K562 (cell line): ENCODE measurements around the gene PIK3C2B. TPM values are rescaled to one million over a fixed set of nuclear protein-coding genes. Genes with fewer than 3 reads are reported as not detected.

ENCODE experiments used
- ADNP ChIP-seq: fragments of 200-800 bp; sonication (Bioruptor generic); IDR thresholded peaks from 2 replicates; pipeline ENCODE4 v1.6.1; 2016; ENCODE audit warnings: missing genetic modification characterization, missing compliant biosample characterization
- ATF2 ChIP-seq: sonication (generic); formaldehyde crosslinking; IDR thresholded peaks from 2 replicates; pipeline ENCODE4 v1.8.1; 2022; ENCODE audit warnings: missing genetic modification reagents
- ATF7 ChIP-seq: fragments of 450-650 bp; IDR thresholded peaks from 2 replicates; pipeline ENCODE4 v1.7.1; 2014; ENCODE audit warnings: mild to moderate bottlenecking, moderate library complexity
- CBX2 ChIP-seq: fragments of 200-600 bp; sonication (generic); IDR thresholded peaks from one replicate; pipeline ENCODE4 v1.6.1; 2012; ENCODE audit warnings: mild to moderate bottlenecking, low read length, inconsistent platforms; ENCODE audit not compliant: insufficient read depth, poor library complexity, severe bottlenecking
- CHD4 ChIP-seq: fragments of 200-600 bp; sonication (generic); IDR thresholded peaks from 3 replicates; pipeline ENCODE4 v1.6.1; 2012; ENCODE audit warnings: low read depth, mild to moderate bottlenecking, mixed read lengths, low read length, inconsistent platforms; ENCODE audit not compliant: insufficient read depth, insufficient replicate concordance, poor library complexity, severe bottlenecking
- DIDO1 ChIP-seq: fragments of 450-650 bp; IDR thresholded peaks from 2 replicates; pipeline ENCODE4 v1.6.1; 2016; ENCODE audit warnings: low read depth, missing biosample characterization, missing genetic modification characterization
- GATAD2B ChIP-seq: fragments of 450-650 bp; IDR thresholded peaks from 2 replicates; pipeline ENCODE4 v1.6.1; 2017; ENCODE audit warnings: mild to moderate bottlenecking, borderline replicate concordance
- HLTF ChIP-seq: fragments of 450-650 bp; IDR thresholded peaks from 2 replicates; pipeline ENCODE4 v1.6.1; 2016
- ID3 ChIP-seq, 2 experiments: fragments of 250-450 bp in 1 of 2; fragments of 450-650 bp in 1 of 2; sonication (Bioruptor Pico) in 1 of 2; IDR thresholded peaks; 2 replicates each; pipeline versions ENCODE4 v1.6.1 to v1.8.0; 2016 to 2021; ENCODE audit warnings: mild to moderate bottlenecking in 2 of 2, moderate library complexity in 2 of 2, missing compliant biosample characterization in 1 of 2, missing genetic modification characterization in 1 of 2
- MBD1 ChIP-seq: fragments of 250-450 bp; sonication (Bioruptor Pico); IDR thresholded peaks from 2 replicates; pipeline ENCODE4 v1.8.0; 2022; ENCODE audit warnings: inconsistent platforms
- PHTF2 ChIP-seq: fragments of 250-450 bp; sonication (Bioruptor Pico); IDR thresholded peaks from 2 replicates; pipeline ENCODE4 v1.5.0; 2021; ENCODE audit warnings: mild to moderate bottlenecking
- PRDM10 ChIP-seq: fragments of 450-650 bp; IDR thresholded peaks from 2 replicates; pipeline ENCODE4 v1.6.1; 2018; ENCODE audit not compliant: partially characterized antibody
- RBFOX2 ChIP-seq: fragments of 200-400 bp; formaldehyde crosslinking; IDR thresholded peaks from 2 replicates; pipeline ENCODE4 v1.6.1; 2017; ENCODE audit warnings: low read depth, mild to moderate bottlenecking, low read length, moderate library complexity
- SREBF1 ChIP-seq: fragments of 150-350 bp; IDR thresholded peaks from 2 replicates; pipeline ENCODE4 v1.6.1; 2014; ENCODE audit warnings: antibody characterized with exemption, low read depth, low read length, borderline replicate concordance
- SRSF1 ChIP-seq: fragments of 200-400 bp; formaldehyde crosslinking; IDR thresholded peaks from 2 replicates; pipeline ENCODE4 v1.6.1; 2017; ENCODE audit warnings: mild to moderate bottlenecking, low read depth, low read length, moderate library complexity
- ZFX ChIP-seq: sonication (generic); formaldehyde crosslinking; IDR thresholded peaks from 2 replicates; pipeline ENCODE4 v1.8.0; 2022; ENCODE audit warnings: mild to moderate bottlenecking, missing genetic modification reagents, moderate library complexity
- ZNF212 ChIP-seq: fragments of 450-650 bp; formaldehyde crosslinking; IDR thresholded peaks from 2 replicates; pipeline ENCODE4 v1.4.0; 2020; ENCODE audit warnings: mild to moderate bottlenecking
- ZNF507 ChIP-seq: conservative IDR thresholded peaks from 2 replicates; pipeline ENCODE4 v1.6.1; 2017; ENCODE audit warnings: missing genetic modification characterization, missing compliant biosample characterization
- ZNF583 ChIP-seq: fragments of 250-450 bp; sonication (Bioruptor Pico); IDR thresholded peaks from 2 replicates; pipeline ENCODE4 v1.4.0; 2020
- ZNF699 ChIP-seq: fragments of 250-450 bp; sonication (Bioruptor Pico); IDR thresholded peaks from 2 replicates; pipeline ENCODE4 v1.8.0; 2021; ENCODE audit warnings: mild to moderate bottlenecking, moderate library complexity; ENCODE audit not compliant: insufficient replicate concordance
- polyA plus RNA-seq, 8 experiments: library from polyadenylated mRNA; depleted of rRNA in 4 of 8; stranded (reverse) in 5 of 8; unstranded in 3 of 8; fragments of >200 nt; fragmentation: Nextera tagmentation in 2 of 8; fragmentation: Illumina TruSeq in 1 of 8; extraction: Ambion mirVana in 2 of 8; extraction: Trizol in 1 of 8; gene quantifications; 2 replicates each; pipeline versions ENCODE4 v1.2.1 to v1.2.3, GENCODE V29; 2011 to 2014; ENCODE audit warnings: inconsistent platforms in 1 of 8, missing spikeins in 1 of 8
- total RNA-seq, 7 experiments: library from RNA; depleted of rRNA in 6 of 7; stranded (reverse); fragments of >200 nt in 6 of 7; fragmentation: Illumina TruSeq in 2 of 7; extraction: Trizol in 2 of 7; gene quantifications; 2 replicates each; pipeline versions ENCODE4 v1.2.1 to v1.2.3, GENCODE V29; 2011 to 2021; ENCODE audit warnings: low replicate concordance in 1 of 7

Gene PIK3C2B
- total and polyA plus RNA-seq, 9 of the 15 experiments (the other 6 are each of a cell fraction or from before 2014, with no cell fraction given), result 0.10 to 2.9 (median 0.72) TPM

GRCh38 chr1:204516180-204516879 lies 21.7 kb upstream of the PIK3C2B start, which contains the start of gene MDM4 (continued):
- TF ChIP-seq PRDM10 (no peak), ZFX (CRISPR knock-in tag) (peak; percentile 99), DIDO1 (tag) (no peak; the same call in 1 of the 2 replicates), GATAD2B (0 out of 2 replicates have a peak, but pooled peaks have one; percentile 26), ZNF212 (CRISPR knock-in tag) (no peak), CBX2 (no peak), ATF2 (CRISPR knock-in tag) (no peak), SRSF1 (no peak), ADNP (tag) (no peak), ZNF507 (tag) (no peak), RBFOX2 (peak; percentile 94), MBD1 (CRISPR knock-in tag) (no peak), CHD4 (no peak), PHTF2 (CRISPR knock-in tag) (no peak), ID3 (CRISPR knock-in tag; IDR thresholded peaks at IDR 0.05) (no peak), ID3 (tag; IDR thresholded peaks at IDR 0.05) (peak; percentile 83), HLTF (peak; percentile 98), SREBF1 (no peak), ATF7 (peak; percentile 91), ZNF583 (peak; percentile 12; the same call in 1 of the 2 replicates), ZNF699 (CRISPR knock-in tag) (no peak)
